GM21529 (cell line): Measurements from ENCODE around the gene KAT6B.

Source experiments
- ATAC-seq: cut with Tn5 transposase; IDR thresholded peaks from one replicate; pipeline ENCODE4 v1.9.1; 2021; ENCODE audit not compliant: unreplicated experiment

Gene KAT6B

DNA sequence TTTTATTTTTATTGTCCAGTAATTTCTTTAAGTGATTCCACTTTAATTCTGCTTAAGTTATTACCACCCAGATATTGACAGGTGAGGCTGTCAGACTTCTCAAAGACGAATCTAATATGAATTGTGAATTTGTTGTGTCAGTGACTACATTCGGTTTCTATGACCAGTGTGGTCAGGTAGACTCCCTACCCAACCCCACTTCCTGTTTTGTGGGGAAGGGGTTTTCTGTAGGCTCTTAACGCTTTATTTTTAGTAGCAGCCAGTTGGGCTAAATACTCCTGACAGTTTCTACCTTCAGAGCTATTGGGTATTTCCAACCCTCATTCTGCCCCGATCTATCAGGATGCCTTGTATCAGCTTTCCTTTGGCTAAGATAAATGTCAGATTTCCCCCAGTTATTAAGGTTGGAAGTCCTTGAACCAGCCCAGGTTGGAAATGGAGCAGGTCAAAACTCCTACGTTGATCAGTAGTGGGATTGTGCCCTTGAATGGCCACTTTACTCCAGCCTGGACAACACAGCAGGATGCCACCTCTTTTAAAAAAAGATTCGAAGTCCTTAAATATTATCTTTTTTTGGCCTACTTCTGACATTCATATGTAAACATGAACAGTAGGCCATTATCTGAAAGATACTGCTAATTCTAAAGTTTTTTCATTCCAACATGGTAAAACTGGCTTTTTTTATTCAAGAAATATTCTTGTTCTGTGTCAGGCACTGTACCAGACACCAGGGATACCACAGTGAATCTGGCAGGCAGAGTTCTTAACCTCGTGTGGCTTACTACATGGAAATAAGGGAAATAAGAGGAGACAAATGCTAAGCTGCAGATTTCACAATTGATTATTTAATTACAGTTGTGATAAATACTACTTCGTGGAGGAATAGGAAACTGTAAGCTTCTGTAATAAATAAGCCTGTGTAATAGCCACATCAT lies 151.8 kb downstream of the KAT6B start:
- ATAC-seq = peak; percentile 71

DNA sequence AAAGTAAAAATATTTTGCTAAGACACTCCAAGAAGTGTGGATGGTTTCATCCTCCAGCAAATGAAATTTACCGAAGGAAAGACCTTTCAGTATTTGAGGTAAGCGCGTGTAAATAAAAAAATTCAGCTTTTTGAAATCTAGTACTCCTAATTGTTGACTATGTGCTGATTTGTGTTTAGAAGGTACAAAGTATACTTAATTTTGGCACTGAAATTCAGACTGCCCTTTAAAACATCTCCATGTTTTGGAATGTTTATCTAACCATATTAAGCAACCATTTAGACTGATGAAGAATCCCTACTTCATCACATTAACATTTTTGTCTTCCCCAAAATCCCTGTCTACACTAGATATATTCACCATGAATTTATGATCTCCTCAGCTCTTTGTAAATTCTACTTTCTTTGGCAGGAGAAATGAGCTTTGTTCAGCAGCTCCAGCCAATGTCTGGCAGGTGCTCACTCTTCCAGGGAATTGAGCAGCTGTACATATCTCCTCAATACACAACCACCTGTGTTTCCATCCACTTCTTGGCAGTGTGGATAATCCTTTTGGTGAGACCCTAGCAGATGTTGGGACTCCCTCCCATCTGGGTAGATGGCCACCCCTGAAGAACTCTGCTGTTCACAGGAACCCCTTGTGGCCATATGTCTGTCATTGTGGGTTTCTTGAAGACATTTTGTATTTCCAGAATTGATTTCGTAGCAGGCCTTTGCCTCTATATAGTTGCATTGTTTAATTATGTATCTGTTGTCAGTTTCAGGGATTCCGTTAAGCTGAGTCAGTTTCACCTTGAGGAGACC lies 155.6 kb downstream of the KAT6B start:
- ATAC-seq = no peak

DNA sequence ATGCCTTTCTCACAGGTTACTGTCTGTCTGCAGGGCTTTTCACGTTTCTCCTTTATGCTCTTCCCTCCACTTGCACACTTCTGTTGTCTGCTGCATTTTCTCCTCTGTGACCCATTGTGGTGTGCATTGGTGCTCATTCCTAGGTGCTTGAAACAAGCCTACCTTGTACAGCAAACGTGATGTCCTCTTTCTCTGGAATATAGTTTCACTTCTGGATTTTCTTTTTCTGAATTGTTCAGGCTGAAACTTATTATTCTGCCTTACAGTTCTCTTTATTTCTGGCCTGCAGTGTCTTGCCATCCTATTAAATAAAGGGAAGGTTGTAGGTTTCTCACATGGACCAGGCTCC lies 156.2 kb downstream of the KAT6B start:
- no peak for ATAC-seq

DNA sequence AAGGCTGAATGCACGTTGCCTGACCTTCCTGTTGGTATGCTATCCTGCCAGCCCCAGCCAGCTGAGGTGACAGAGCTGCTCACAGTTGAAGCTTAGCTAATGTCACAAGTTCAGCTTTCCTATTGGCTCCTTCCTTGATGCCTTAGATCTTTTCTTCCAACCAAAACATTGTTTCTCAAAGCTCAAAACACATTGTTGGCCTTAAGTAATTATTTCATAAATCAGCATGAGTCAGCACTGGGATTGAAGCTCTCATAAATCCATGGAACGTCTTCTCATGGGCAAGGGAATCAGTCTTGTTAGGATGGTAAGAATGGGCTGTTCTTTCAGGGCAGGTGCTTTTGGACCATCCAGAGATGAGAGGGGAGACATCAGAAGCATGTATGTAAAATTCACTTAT lies 157.0 kb downstream of the KAT6B start:
- ATAC-seq = no peak

DNA sequence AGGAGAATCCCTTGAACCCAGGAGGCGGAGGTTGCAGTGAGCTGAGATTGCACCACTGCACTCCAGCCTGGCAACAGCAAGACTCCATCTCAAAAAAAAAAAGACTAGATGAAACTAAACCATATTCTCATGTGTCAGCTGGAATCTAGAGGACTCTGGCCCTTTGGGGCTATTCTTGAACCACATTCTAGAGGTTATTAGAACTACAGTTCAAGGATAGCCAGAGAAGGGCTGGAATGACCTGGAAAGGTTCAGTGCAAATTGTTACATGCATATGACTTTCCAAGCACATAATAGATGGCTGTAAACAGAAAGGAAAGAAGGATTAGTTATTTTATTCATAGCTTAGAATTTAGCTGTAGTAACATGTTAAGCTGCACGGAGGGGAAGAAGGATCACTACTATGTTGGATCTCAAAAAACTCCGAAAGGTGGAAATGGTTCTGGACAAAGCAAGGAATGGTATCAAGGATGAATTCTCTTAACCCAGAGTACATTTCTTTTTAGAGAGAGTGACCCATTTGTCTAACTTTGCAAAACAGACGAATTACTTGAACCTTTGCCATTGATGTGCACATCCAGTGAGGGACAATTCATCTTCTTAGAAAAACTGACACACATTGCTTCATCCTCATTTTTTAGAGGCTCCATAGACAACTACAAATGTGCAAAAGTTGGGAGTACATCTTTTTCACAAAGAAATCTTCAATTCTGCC lies 161.1 kb downstream of the KAT6B start:
- no peak for ATAC-seq

DNA sequence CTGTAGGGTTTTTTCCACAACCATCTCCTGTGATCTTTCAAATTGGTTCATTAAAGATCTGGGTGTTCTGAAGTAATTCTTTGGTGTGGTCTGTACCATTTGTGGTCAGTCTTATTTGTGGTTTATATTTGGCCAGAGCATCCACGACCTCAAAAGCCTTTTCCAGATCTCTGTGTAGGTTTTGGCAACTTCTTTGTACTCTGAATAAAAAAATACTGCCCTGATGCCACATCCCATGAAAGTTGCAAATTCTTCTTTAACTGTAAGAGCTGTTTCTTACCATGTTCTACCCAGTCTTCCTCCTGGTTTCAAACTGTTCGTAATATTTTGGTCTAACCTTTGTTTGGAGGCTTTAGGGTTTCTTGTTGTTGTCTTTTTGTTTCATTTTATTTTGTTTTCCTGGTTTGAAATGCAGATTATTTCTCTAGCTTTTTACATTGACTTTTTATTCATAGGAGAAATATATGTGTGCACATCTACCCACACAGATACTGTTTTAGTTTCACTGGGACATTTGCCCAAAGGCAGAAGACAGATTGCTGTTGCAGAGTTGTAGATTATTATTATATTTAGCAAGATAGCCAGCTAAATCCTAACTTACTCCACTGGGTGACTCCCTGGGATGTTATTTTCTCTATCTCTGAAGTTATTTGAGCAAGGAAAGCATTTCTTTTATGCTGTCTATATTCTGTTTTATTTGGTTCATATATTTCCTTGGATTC lies 161.8 kb downstream of the KAT6B start:
- no peak for ATAC-seq

DNA sequence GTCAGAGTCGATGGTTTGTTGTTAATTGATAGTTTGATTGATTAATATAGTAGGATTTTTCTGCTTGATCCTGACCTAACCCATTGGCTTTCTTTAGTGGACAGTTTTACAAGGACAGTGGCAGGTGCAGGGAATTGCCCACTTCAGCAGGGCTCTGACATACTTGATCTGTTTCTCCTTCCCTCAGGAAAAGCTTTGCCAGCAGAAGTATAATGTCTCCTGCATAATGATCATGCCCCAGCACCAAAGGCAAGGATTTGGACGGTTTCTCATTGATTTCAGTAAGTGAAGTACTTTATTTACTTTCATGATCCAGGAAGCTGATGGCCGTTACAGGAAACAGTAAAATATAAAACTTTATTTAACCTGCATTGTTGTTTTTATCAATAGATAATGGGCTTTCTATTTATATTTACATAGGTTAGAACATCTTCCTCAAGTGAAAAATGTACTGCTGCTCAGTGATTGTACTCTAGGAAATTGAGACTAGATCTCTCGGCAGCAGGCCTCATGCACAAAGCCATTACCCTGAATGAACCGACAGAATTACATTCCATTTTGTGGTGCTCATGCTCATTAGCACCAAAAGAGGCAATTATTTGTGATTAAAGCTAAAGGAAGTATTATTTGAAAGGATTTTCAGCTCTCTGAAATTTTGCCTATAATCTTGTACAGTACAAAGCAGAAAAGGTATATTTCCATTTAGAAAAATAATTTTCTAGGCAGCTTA lies 162.6 kb downstream of the KAT6B start:
- no peak for ATAC-seq

DNA sequence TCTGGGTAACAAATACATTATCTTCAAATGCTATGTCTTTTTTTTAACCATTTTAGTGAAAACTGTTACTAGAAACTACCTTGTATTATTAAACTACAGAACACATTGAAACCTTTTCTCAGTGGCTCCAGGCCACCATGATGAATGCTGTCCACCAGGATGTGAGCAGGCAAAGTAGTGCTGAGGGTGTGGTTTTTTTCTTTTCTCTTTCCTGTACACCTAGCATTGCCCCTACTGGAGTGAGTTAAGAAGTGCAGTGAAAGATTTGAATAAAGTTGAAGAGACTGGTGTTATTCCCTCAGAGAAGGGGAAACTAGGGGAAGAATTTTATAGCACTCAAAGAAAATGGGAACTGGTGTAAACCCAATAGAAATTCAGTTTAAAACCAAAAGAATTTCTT lies 165.0 kb downstream of the KAT6B start:
- ATAC-seq = peak; percentile 44

DNA sequence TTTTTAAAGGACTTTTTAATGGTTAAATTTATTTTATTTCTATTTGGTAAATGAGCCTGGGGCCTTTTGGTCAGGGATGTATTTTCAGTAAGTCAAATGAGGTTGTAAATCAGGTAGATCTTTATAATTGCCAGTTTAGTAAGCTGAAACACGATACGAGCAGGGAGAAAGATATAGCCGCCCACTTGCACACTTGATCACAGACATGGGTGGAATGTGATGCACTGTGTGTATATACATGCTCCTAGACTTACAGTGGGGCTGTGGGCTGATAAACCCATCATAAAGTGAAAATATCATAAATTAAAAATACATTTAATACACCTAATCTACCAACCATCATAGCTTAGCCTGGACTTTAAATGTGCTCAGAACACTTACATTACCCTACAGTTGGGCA lies 165.7 kb downstream of the KAT6B start:
- no peak for ATAC-seq

DNA sequence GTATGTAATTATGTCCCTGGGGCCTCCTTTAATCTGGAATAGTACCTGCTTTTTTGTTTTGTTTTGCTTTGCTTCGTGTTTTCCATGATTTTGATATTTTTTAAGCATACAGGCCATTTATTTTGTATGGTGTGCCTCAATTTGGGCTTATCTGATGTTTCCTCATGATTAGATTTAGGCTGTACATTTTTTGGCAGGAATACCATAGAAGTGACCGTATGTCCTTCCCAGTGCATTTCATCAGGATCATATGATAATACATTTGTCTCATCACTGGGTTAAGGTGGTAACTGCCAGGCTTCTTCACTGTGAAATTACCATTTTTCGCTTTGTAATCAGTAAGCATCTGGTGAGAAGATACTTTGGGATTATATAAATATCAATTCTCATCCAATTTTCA lies 167.2 kb downstream of the KAT6B start:
- no peak for ATAC-seq

DNA sequence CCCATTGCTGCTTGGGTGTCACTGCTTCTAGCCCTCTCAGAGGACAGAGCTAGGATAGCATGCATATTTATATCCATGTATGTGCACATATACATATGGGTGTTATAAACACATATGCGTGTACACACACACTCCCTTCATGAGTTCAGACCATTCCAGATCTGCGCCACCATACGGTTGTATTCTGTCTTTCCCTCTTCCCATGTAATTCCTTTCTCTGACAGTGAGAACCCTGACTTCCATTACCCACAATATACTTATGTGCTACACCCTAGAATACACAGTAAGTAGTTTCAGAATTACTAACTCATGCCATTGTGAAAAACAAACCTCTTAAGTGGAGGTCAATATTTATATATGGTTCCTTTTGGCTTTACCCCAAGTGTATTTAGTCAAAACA lies 168.5 kb downstream of the KAT6B start:
- peak; percentile 78 for ATAC-seq

DNA sequence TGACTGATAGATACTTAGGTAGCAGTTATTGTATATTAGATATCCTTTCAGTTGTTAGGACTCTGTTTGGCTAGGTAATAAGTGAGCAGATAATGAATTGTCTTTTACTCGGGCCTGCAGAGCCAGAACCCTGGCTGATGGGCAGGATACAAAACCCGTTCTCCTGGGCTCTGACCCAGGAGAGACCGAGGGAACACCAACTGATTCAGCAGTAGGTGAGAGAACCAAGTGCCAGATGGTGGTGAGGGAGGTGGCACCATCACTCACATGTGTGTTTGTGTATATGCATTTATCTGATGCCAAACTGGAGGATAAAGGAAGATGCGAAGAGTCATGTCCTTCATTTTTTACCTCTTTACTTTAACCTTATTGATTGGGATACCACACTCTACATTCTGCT lies 169.4 kb downstream of the KAT6B start:
- no peak for ATAC-seq

DNA sequence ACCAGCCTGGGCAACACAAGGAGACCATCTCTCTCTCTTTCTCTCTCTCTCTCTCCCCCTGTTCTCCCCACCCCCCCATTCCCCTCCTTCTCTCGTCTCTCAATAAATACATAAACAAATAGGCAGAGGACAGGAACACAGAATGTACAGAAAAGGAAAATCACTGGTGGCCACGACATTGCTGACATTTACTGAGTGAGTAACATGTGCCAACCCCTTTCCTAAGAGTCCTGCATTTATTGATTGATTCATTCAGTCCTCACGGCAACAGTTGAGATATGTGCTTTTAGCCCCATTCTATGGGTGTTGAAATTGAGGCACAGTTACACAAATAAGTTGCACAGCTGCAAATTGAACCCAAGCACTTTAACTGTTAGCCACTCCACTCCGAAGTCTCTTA lies 170.8 kb downstream of the KAT6B start:
- no peak for ATAC-seq

DNA sequence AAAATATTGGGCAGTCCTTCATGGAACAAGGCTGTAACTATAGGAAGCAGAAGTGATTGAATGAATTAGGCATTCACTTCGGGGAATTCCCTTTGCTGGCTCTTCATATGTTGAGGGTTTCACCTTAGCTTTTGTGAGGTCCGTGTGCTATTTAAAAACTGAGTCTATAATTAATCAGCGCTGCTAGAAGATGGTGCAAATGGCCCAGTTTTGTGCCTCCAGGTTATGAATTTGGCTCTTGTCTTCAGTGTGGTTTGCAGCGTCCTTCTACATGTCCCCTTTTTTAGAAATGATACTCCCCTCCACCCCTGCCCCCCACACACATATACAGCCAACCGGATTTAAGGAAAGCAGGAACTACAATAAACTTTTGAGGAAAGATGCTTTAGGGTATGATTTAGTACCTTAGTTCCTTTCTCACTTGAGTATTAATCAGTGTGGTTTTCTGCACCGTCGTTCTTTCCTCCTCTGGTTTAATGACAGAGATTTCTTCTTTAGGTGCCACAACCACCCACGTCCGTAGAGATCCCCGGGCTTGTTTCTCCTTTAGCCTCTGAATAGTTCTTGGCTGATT lies 174.4 kb downstream of the KAT6B start:
- peak; percentile 93 for ATAC-seq

DNA sequence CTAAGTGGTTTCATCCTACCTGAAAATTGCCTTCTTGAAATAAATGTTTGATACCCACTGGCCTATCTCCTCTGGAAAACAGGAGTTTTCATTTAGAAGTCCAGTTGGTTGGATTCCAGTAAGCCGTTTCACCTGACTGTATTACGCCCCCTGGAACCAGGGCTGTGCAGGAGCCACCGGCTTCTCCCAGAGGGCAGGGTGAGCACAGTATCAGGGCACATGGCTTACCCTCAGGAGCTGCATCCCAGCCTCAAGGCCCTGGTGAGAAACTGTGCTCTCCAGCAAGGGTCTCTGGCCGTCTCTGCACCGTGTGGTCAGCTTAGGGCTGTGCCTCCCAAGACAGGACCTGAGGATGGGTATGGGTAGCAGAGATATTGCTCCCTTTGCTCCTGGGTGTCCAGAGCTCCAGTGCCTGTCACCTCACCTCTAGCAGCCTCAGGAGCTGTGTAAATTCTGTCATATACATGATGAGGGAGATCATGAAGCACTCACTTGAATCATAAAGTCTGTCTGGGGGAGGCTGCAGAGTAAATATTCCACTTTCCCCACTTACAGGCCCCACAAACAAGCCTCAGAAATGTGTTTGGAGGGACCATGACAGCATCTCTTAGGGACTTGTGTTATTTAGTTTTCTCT lies 175.4 kb downstream of the KAT6B start:
- ATAC-seq = no peak

DNA sequence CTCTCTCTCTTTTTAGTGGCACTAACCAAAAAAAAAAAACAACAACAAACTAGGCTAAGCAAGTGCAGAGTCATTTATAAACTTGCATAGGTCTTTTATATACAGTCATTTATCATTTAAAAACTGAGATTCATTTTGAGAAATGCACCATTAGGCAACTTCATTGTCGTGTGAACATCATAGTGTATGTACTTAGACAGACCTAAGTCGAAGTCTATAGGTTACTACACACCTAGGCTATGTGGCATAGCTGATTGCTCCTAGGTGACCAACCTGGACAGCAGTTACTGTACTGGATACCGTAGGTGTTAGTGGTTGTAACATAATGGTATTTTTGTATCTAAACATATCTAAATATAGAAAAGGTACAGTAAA lies 175.9 kb downstream of the KAT6B start:
- no peak for ATAC-seq

DNA sequence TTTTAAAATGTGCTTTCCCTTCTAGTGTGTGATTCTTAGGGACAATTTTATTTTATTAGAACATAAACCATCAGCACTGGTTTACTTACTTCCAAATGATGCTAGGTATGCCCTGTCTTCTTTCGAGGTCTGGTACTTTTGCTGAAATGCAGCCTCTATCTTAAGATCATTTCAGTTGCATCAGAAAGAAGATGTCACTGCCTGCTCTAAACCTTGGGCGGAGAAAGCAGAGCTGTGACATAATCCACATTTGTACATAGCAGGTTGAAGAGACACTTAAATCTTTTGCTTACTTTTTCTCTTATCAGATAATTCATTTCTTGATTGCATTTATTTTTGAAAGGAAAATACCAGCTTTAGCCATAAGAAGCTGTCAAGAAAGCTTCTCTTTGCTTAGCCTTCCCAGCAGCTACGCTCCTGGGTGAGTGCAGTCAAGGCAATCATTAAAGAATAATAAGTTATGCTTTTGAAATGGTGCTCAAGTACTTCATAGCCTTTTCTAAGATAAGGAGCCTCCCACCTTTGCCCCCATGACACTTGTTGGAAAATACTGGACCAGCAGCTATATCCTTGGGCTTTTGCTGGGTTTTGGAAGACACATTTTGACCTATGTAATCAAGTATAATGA lies 176.7 kb downstream of the KAT6B start:
- no peak for ATAC-seq

DNA sequence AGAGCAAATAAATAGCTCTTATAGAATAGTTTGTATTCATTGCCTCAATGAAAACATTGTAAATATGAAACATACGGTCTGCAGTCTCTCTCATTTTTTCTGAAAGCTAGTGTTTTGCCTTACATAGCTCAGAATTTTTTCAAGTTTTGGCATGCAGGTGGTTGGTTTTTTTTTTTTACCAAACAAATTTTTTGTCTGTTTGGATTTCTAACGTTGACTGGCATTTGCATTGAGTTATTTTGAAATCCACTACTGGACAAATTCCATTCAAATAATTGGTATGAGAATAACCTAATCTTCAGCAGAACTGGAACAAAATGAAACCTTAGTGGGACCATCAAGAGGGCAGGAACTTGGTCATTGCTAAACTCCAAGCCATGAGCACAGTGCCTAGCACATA lies 177.5 kb downstream of the KAT6B start:
- ATAC-seq = no peak

DNA sequence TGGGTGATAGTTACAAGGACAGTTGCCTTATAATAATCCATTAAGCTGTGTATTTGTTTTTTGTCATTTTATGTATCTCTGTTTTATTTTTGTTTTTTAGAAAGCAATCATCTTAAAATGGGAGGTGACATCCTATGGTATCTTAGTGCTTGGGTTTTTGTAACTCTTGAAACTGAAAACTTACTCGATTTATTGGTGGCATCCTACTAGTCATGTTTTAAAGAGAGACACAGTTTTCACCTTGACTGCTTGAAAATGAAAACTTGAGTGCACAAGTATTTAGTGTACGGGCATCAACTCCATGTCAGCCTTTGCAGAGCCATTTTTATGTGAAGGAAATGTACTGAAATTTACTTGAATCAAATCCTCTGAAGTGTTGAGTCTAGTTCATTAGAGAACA lies 181.2 kb downstream of the KAT6B start:
- no peak for ATAC-seq
